ENCODE measurements around the gene SLC25A21. TPM values are rescaled to one million over a fixed set of nuclear protein-coding genes. Genes with fewer than 3 reads are reported as not detected.

The SLC25A21 gene

GRCh38 chr14:36646664-36647416 is 525.6 kb downstream of the SLC25A21 start:
- Histone ChIP-seq H3K27me3 (ENCODE audit: control insufficient read depth in 3 of 3, insufficient read depth in 3 of 3, low read depth in 1 of 3, low read length in 3 of 3) (peaks cover 23 to 80% (median 64%) of the 10 kb centered on the region in 3 experiments), H3K79me1 (ENCODE audit: low read depth, low read length) (no peaks in the 10 kb centered on the region), H3K9ac (ENCODE audit: low read depth, low read length, poor library complexity) (peak overlapping the region; percentile 85), H3K9me3 (replicated peaks in 1 of 2; ENCODE audit: control insufficient read depth in 2 of 2, insufficient read depth in 1 of 2, low read depth in 1 of 2, low read length in 2 of 2) (no peaks in the 10 kb centered on the region), H2BK15ac (ENCODE audit: low read length) (no peak overlapping the region), H3K4me2 (ENCODE audit: insufficient read depth, low read length, poor library complexity, severe bottlenecking) (peak overlapping the region; percentile 97), H2BK5ac (ENCODE audit: low read length) (no peak overlapping the region), H2BK120ac (ENCODE audit: low read depth, low read length) (no peak overlapping the region), H2BK12ac (ENCODE audit: low read length) (no peak overlapping the region), H2AFZ (ENCODE audit: low read length) (peak overlapping the region; percentile 95), H2AK5ac (ENCODE audit: low read depth, low read length) (no peak overlapping the region), H3K27ac (replicated peaks; ENCODE audit: low read length) (no peak overlapping the region), H4K91ac (ENCODE audit: low read depth, low read length, poor library complexity) (no peak overlapping the region), H3K14ac (ENCODE audit: low read length) (peak overlapping the region; percentile 41), H3K36me3 (replicated peaks in 1 of 2; ENCODE audit: control insufficient read depth in 2 of 2, insufficient read depth in 2 of 2, low read length in 2 of 2) (no peaks in the 10 kb centered on the region), H4K8ac (ENCODE audit: low read depth, low read length) (no peak overlapping the region), H3K4me1 (ENCODE audit: control insufficient read depth in 2 of 2, insufficient read depth in 1 of 2, low read depth in 1 of 2, low read length in 2 of 2) (peaks cover 4 to 5% of the 10 kb centered on the region in 2 donors), H3K4me3 (ENCODE audit: low read length in 2 of 2) (peak overlapping the region; percentile 47 to 77), H3K4ac (ENCODE audit: low read length) (no peak overlapping the region), H3K18ac (ENCODE audit: low read length) (peak overlapping the region; percentile 77), H3K23ac (ENCODE audit: low read depth, low read length, poor library complexity) (peak overlapping the region; percentile 17)
- WGBS, 2 donors (ENCODE audit: extremely low coverage in 2 of 2, insufficient read length in 2 of 2, insufficient replicate concordance in 1 of 2): no CpG with 5 or more reads among the region's 55 CpGs
- no peak for DNase-seq (ENCODE audit: low spot score)

- Histone ChIP-seq H2BK5ac (ENCODE audit: low read length) (no peak overlapping the region), H2BK12ac (ENCODE audit: low read length) (no peak overlapping the region), H3K79me1 (ENCODE audit: low read depth, low read length) (no peaks in the 10 kb centered on the region), H3K4me2 (ENCODE audit: insufficient read depth, low read length, poor library complexity, severe bottlenecking) (no peak overlapping the region), H3K4ac (ENCODE audit: low read length) (no peak overlapping the region), H3K23ac (ENCODE audit: low read depth, low read length, poor library complexity) (no peak overlapping the region), H4K91ac (ENCODE audit: low read depth, low read length, poor library complexity) (no peak overlapping the region), H3K14ac (ENCODE audit: low read length) (no peak overlapping the region), H3K27ac (replicated peaks; ENCODE audit: low read length) (no peak overlapping the region), H3K18ac (ENCODE audit: low read length) (no peak overlapping the region), H3K4me3 (ENCODE audit: low read length in 2 of 2) (no peak overlapping the region), H2BK120ac (ENCODE audit: low read depth, low read length) (no peak overlapping the region), H3K4me1 (ENCODE audit: control insufficient read depth in 2 of 2, insufficient read depth in 1 of 2, low read depth in 1 of 2, low read length in 2 of 2) (no peaks in the 10 kb centered on the region), H2BK15ac (ENCODE audit: low read length) (no peak overlapping the region), H2AFZ (ENCODE audit: low read length) (no peak overlapping the region), H3K9ac (ENCODE audit: low read depth, low read length, poor library complexity) (no peak overlapping the region), H3K9me3 (replicated peaks in 1 of 2; ENCODE audit: control insufficient read depth in 2 of 2, insufficient read depth in 1 of 2, low read depth in 1 of 2, low read length in 2 of 2) (no peaks in the 10 kb centered on the region), H3K36me3 (replicated peaks in 1 of 2; ENCODE audit: control insufficient read depth in 2 of 2, insufficient read depth in 2 of 2, low read length in 2 of 2) (no peaks in the 10 kb centered on the region), H4K8ac (ENCODE audit: low read depth, low read length) (no peak overlapping the region), H3K27me3 (ENCODE audit: control insufficient read depth in 3 of 3, insufficient read depth in 3 of 3, low read depth in 1 of 3, low read length in 3 of 3) (peaks cover 0 to 23% (median 0%) of the 10 kb centered on the region in 3 experiments), H2AK5ac (ENCODE audit: low read depth, low read length) (no peak overlapping the region)
- DNase-seq (ENCODE audit: low spot score): no peak
- WGBS, 2 donors (ENCODE audit: extremely low coverage in 2 of 2, insufficient read length in 2 of 2, insufficient replicate concordance in 1 of 2): no CpG with 5 or more reads among the region's 3 CpGs
These were observed 538.8 kb downstream of the SLC25A21 start for GRCh38 chr14:36633580-36633979.

Small RNA genes lying within 50 kb of the gene (small RNA-seq; reads per million reads assigned to genes)
- gene MIR4503 (ENCODE audit: insufficient read depth) (not detected), gene RNU6-273P (ENCODE audit: insufficient read depth) (not detected)

All from neuronal stem cell (in vitro differentiated cells).